ENCODE data around the gene QPRT.
A peak's percentile ranks its signal among the peaks of the same experiment; 100 is the strongest.
"Not testable (repeated sequence)": the region's sequence is repeated elsewhere in the genome, so short reads cannot be mapped to it uniquely, and the experiment has no call there.

QPRT gene

GRCh38 chr16:29650771-29651170 is 28.2 kb upstream of the QPRT start:
- DNase-seq (no peak), ATAC-seq (replicated peaks) (no peak)
- Mint-ChIP-seq H3K4me3 (no peak overlapping the region), H3K4me1 (ENCODE audit: low read depth in 2 of 2) (peaks cover 5 to 6% of the 10 kb centered on the region in 2 donors), H3K36me3 (ENCODE audit: insufficient read depth) (peaks cover 5% of the 10 kb centered on the region), H3K27me3 (no peaks in the 10 kb centered on the region), H3K27ac (no peak overlapping the region), H3K9me3 (no peaks in the 10 kb centered on the region)

- H3K9me3 Mint-ChIP-seq = no peaks in the 10 kb centered on the region
- ATAC-seq (replicated peaks) = no peak
- H3K4me1 Mint-ChIP-seq (ENCODE audit: low read depth in 2 of 2) = peaks cover 6 to 8% of the 10 kb centered on the region in 2 donors
- peaks cover 5% of the 10 kb centered on the region for H3K36me3 Mint-ChIP-seq (ENCODE audit: insufficient read depth)
- H3K4me3 Mint-ChIP-seq = no peak overlapping the region
- H3K27me3 Mint-ChIP-seq = no peaks in the 10 kb centered on the region
- no peak overlapping the region for H3K27ac Mint-ChIP-seq
- no peak for DNase-seq
Measured at GRCh38 chr16:29651774-29652349, 27.1 kb upstream of the QPRT start.

- ATAC-seq (replicated peaks) (no peak), DNase-seq (no peak)
- Mint-ChIP-seq H3K27ac (no peak overlapping the region), H3K9me3 (no peaks in the 10 kb centered on the region), H3K4me1 (ENCODE audit: low read depth in 2 of 2) (peaks cover 6 to 8% of the 10 kb centered on the region in 2 donors), H3K27me3 (no peaks in the 10 kb centered on the region), H3K4me3 (no peak overlapping the region), H3K36me3 (ENCODE audit: insufficient read depth) (peaks cover 2% of the 10 kb centered on the region)
Measured at GRCh38 chr16:29653471-29653870, 25.5 kb upstream of the QPRT start.

- not testable (repeated sequence) for DNase-seq; H3K9me3 Mint-ChIP-seq; H3K27ac Mint-ChIP-seq; H3K4me3 Mint-ChIP-seq; H3K27me3 Mint-ChIP-seq; H3K36me3 Mint-ChIP-seq (ENCODE audit: insufficient read depth); H3K4me1 Mint-ChIP-seq (ENCODE audit: low read depth in 2 of 2); ATAC-seq (replicated peaks)
Measured at GRCh38 chr16:29653890-29654289, 25.1 kb upstream of the QPRT start.

DNA sequence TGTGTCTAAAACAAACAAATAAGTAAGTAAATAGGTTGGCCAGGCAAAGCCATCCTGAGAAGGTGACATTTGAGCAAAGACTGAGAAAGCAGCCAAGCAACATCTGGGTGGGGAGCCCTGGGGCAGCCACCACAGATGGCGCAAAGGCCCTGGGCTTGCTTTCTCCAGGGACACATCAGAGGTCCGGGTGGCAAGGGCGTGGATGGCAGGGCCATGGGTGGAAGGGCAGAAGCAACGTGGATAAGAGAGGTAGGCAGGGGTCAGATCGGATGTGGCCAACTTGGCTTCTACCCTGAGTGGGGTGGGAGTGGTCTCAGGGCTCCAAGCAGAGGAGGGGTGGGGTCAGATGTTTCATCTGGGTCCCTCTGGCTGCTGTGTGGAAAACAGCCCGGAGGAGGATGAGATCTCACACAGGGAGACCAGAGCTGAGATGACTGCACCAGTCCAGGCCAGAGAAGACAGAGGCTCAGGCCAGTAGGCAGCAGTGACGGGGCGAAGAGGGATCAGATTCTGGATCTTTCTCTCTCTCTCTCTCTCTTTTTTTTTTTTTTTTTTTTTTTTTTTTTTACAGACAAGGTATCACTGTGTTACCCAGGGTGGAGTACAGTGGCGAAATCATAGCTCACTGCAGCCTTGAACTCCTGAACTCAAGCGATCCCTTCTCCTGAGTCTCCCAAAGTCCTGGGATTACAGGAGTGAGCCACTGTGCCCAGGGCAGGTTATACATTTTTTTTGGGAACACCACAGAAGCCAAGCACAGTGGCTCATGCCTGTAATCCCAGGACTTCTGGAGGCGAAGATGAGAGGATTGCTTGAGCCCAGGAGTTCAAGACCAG is 22.1 kb upstream of the QPRT start:
- H3K27ac Mint-ChIP-seq = no peak overlapping the region
- no peak overlapping the region for H3K4me3 Mint-ChIP-seq

DNA sequence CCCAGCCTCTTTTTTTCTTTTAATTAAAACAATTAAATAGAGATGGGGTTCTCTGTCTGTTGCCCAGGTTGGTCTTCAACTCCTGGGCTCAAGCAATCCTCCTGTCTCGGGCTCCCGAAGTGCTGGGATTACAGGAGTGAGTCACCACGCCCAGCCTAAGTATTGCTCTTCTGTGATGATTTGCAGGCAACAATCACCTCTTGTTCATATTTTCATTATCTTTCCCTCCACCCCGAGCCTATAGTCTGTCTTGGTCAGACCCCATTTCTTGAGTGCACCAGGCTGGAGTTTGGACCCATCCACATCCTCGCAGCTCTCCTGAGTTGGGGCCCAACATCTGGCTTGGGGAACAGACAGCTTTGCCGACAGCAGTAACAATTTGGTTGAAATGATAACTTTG is 20.3 kb upstream of the QPRT start:
- H3K4me1 Mint-ChIP-seq (ENCODE audit: low read depth in 2 of 2) = peaks cover 15 to 25% of the 10 kb centered on the region in 2 donors
- H3K27me3 Mint-ChIP-seq = no peaks in the 10 kb centered on the region
- DNase-seq = no peak
- no peak for ATAC-seq (replicated peaks)
- H3K27ac Mint-ChIP-seq = peak overlapping the region in 1 of 2 donors; percentile 15
- H3K4me3 Mint-ChIP-seq = no peak overlapping the region
- H3K36me3 Mint-ChIP-seq (ENCODE audit: insufficient read depth) = peaks cover 20% of the 10 kb centered on the region
- no peaks in the 10 kb centered on the region for H3K9me3 Mint-ChIP-seq

More for the DNA sequence above, 22.1 kb upstream of the QPRT start:
- Mint-ChIP-seq H3K4me1 (ENCODE audit: low read depth in 2 of 2) (peaks cover 10 to 16% of the 10 kb centered on the region in 2 donors), H3K9me3 (no peaks in the 10 kb centered on the region), H3K36me3 (ENCODE audit: insufficient read depth) (peaks cover 2% of the 10 kb centered on the region), H3K27me3 (no peaks in the 10 kb centered on the region)
- DNase-seq (no peak), ATAC-seq (replicated peaks) (no peak)

DNA sequence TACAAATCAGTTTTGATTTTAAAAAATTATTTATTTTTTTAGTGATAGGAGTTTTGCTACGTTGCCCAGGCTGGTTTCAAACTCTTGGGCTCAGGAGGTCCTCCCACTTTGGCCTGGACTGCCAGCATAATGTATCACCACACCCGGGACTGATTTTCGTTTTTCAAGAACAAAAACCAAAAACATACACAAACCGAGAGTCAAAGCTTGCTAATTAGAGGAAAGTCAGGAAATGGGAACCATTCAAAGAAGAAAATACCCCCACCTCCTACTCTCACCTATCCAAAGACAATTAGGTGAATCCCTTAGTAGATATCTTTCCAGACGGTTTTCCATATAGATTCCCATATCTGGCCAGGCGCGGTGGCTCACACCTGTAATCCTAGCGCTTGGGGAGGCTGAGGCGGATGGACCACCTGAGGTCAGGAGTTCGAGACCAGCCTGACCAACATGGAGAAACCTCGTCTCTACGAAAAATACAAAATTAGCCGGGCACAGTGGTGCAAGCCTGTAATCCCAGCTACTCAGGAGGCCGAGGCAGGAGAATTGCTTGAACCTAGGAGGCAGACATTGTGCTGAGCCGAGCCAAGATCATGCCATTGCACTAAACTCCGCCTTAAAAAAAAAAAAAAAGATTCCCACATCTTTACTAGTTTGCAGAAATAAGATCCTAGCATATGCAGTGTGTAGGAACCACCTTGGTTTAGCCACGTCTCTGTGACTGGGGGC is 16.8 kb upstream of the QPRT start:
- Mint-ChIP-seq H3K4me1 (ENCODE audit: low read depth in 2 of 2) (peaks cover 50% of the 10 kb centered on the region in 2 donors), H3K27me3 (no peaks in the 10 kb centered on the region), H3K36me3 (ENCODE audit: insufficient read depth) (peaks cover 52% of the 10 kb centered on the region), H3K9me3 (no peaks in the 10 kb centered on the region), H3K27ac (peak overlapping the region; percentile 99), H3K4me3 (peak overlapping the region; percentile 95 to 100)
- DNase-seq (no peak), ATAC-seq (replicated peaks) (no peak)

DNA sequence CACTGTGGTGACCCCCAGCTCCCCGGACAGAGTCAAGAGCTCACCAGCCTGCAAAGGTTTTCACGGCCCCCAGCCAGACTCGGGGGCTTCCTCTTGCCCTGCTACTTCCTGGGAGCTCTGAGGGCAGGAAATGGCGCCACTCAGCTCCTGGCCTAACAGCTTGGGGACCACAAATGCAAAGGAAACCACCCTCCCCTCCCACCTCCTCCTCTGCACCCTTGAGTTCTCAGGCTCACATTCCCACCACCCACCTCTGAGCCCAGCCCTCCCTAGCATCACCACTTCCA is 16.3 kb upstream of the QPRT start:
- Mint-ChIP-seq H3K27ac (peak overlapping the region; percentile 99), H3K4me1 (ENCODE audit: low read depth in 2 of 2) (peaks cover 54% of the 10 kb centered on the region in 2 donors), H3K9me3 (no peaks in the 10 kb centered on the region), H3K36me3 (ENCODE audit: insufficient read depth) (peaks cover 55% of the 10 kb centered on the region), H3K4me3 (peak overlapping the region; percentile 95 to 100), H3K27me3 (no peaks in the 10 kb centered on the region)
- ATAC-seq (replicated peaks) (peak; percentile 58), DNase-seq (peak; percentile 38 to 55 (median 41))

DNA sequence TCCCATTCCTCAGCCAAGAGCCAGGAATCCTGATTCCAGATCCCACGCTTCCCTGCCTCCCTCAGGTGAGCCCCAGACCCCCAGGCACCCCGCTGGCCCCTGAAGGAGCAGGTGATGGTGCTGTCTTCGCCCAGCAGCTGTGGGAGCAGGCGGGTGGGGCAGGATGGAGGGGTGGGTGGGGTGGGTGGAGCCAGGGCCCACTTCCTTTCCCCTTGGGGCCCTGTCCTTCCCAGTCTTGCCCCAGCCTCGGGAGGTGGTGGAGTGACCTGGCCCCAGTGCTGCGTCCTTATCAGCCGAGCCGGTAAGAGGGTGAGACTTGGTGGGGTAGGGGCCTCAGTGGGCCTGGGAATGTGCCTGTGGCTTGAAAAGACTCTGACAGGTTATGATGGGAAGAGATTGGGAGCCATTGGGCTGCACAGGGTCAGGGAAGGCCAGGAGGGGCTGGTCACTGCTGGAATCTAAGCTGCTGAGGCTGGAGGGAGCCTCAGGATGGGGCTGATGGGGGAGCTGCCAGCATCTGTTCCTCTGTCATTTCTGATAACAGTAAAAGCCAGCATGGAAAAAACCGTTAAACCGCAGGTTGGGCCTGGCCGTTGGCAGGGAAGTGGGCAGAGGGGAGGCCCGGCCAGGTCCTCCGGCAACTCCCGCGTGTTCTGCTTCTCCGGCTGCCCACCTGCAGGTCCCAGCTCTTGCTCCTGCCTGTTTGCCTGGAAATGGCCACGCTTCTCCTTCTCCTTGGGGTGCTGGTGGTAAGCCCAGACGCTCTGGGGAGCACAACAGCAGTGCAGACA is 15.8 kb upstream of the QPRT start, which contains the start of gene SPN:
Gene SPN (plus strand): TSS at position 232 of the 791 bp plus-strand sequence. CDS start 482 bp downstream, at position 714.
- Mint-ChIP-seq H3K4me1 (ENCODE audit: low read depth in 2 of 2) (peaks cover 56 to 58% of the 10 kb centered on the region in 2 donors), H3K36me3 (ENCODE audit: insufficient read depth) (peaks cover 59% of the 10 kb centered on the region), H3K4me3 (peak within 1 kb of the TSS; percentile 95 to 100), H3K27me3 (no peaks in the 10 kb centered on the region), H3K9me3 (no peaks in the 10 kb centered on the region), H3K27ac (peak within 1 kb of the TSS; percentile 99)
- peak; percentile 19 for ATAC-seq (replicated peaks)
- peak in 2 of 3 experiments; percentile 12 to 16 for DNase-seq

DNA sequence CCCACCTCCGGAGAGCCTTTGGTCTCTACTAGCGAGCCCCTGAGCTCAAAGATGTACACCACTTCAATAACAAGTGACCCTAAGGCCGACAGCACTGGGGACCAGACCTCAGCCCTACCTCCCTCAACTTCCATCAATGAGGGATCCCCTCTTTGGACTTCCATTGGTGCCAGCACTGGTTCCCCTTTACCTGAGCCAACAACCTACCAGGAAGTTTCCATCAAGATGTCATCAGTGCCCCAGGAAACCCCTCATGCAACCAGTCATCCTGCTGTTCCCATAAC is 15.2 kb upstream of the QPRT start:
- H3K27ac Mint-ChIP-seq = peak overlapping the region; percentile 99
- peak in 1 of 3 experiments; percentile 23 for DNase-seq
- H3K9me3 Mint-ChIP-seq = no peaks in the 10 kb centered on the region
- H3K36me3 Mint-ChIP-seq (ENCODE audit: insufficient read depth) = peaks cover 61% of the 10 kb centered on the region
- ATAC-seq (replicated peaks) = no peak
- H3K4me3 Mint-ChIP-seq = peak overlapping the region; percentile 95 to 100
- peaks cover 56 to 58% of the 10 kb centered on the region in 2 donors for H3K4me1 Mint-ChIP-seq (ENCODE audit: low read depth in 2 of 2)
- no peaks in the 10 kb centered on the region for H3K27me3 Mint-ChIP-seq

DNA sequence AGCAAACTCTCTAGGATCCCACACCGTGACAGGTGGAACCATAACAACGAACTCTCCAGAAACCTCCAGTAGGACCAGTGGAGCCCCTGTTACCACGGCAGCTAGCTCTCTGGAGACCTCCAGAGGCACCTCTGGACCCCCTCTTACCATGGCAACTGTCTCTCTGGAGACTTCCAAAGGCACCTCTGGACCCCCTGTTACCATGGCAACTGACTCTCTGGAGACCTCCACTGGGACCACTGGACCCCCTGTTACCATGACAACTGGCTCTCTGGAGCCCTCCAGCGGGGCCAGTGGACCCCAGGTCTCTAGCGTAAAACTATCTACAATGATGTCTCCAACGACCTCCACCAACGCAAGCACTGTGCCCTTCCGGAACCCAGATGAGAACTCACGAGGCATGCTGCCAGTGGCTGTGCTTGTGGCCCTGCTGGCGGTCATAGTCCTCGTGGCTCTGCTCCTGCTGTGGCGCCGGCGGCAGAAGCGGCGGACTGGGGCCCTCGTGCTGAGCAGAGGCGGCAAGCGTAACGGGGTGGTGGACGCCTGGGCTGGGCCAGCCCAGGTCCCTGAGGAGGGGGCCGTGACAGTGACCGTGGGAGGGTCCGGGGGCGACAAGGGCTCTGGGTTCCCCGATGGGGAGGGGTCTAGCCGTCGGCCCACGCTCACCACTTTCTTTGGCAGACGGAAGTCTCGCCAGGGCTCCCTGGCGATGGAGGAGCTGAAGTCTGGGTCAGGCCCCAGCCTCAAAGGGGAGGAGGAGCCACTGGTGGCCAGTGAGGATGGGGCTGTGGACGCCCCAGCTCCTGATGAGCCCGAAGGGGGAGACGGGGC is 14.7 kb upstream of the QPRT start:
- Mint-ChIP-seq H3K4me3 (peak overlapping the region; percentile 95 to 100), H3K27me3 (no peaks in the 10 kb centered on the region), H3K9me3 (no peaks in the 10 kb centered on the region), H3K4me1 (ENCODE audit: low read depth in 2 of 2) (peaks cover 56 to 58% of the 10 kb centered on the region in 2 donors), H3K27ac (peak overlapping the region; percentile 99), H3K36me3 (ENCODE audit: insufficient read depth) (peaks cover 61% of the 10 kb centered on the region)
- peak; percentile 39 to 47 (median 40) for DNase-seq
- peak; percentile 32 for ATAC-seq (replicated peaks)

GRCh38 chr16:29665294-29666077 is 13.5 kb upstream of the QPRT start:
- ATAC-seq (replicated peaks) = peak; percentile 40
- peak; percentile 52 for DNase-seq
- peak overlapping the region; percentile 95 to 100 for H3K4me3 Mint-ChIP-seq
- H3K4me1 Mint-ChIP-seq (ENCODE audit: low read depth in 2 of 2) = peaks cover 56 to 57% of the 10 kb centered on the region in 2 donors
- peak overlapping the region; percentile 99 for H3K27ac Mint-ChIP-seq
- H3K27me3 Mint-ChIP-seq = no peaks in the 10 kb centered on the region
- peaks cover 73% of the 10 kb centered on the region for H3K36me3 Mint-ChIP-seq (ENCODE audit: insufficient read depth)
- H3K9me3 Mint-ChIP-seq = no peaks in the 10 kb centered on the region
